ENCODE data around the gene ARIH2. TPM values are rescaled to one million over a fixed set of nuclear protein-coding genes. Genes with fewer than 3 reads are reported as not detected.

ARIH2 gene
- total RNA-seq, 1 donor from 2014 or later: 59.4 TPM

- TF ChIP-seq POLR2A (IDR thresholded peaks at IDR 0.05) (no peak), CTCF (IDR thresholded peaks at IDR 0.05) (no peak), POLR2AphosphoS5 (IDR thresholded peaks at IDR 0.05; ENCODE audit: insufficient read depth in 1 of 2, low read depth in 1 of 2) (no peak)
- no peaks in the 10 kb centered on the region for H3K27me3 ChIP-seq
- intact Hi-C loops (cut with DNase I): no loop called here
- DNase-seq (ENCODE audit: extremely low spot score in 2 of 2): no peak
- peaks cover 0 to 9% of the 10 kb centered on the region in 2 donors for H3K36me3 ChIP-seq
- H3K4me3 ChIP-seq: no peak overlapping the region
- no peaks in the 10 kb centered on the region for H3K9me3 ChIP-seq
- no peaks in the 10 kb centered on the region for H3K4me1 ChIP-seq
- H3K27ac ChIP-seq: no peak overlapping the region
Observed at GRCh38 chr3:48997714-48998637, 79.3 kb downstream of the ARIH2 start.

- Histone ChIP-seq H3K27me3 (no peaks in the 10 kb centered on the region), H3K27ac (no peak overlapping the region), H3K36me3 (peaks cover 0 to 9% of the 10 kb centered on the region in 2 donors), H3K9me3 (no peaks in the 10 kb centered on the region), H3K4me3 (no peak overlapping the region), H3K4me1 (no peaks in the 10 kb centered on the region)
- no peak for TF ChIP-seq POLR2A (IDR thresholded peaks at IDR 0.05)
- TF ChIP-seq CTCF (IDR thresholded peaks at IDR 0.05): no peak
- TF ChIP-seq POLR2AphosphoS5 (IDR thresholded peaks at IDR 0.05; ENCODE audit: insufficient read depth in 1 of 2, low read depth in 1 of 2): no peak
- intact Hi-C loops (cut with DNase I): no loop called here
- DNase-seq (ENCODE audit: extremely low spot score in 2 of 2): no peak
Observed at GRCh38 chr3:48999085-48999858, 80.6 kb downstream of the ARIH2 start.

GRCh38 chr3:49001155-49001554 is 82.5 kb downstream of the ARIH2 start:
- Histone ChIP-seq H3K9me3 (no peaks in the 10 kb centered on the region), H3K4me1 (peaks cover 2% of the 10 kb centered on the region), H3K27me3 (no peaks in the 10 kb centered on the region), H3K4me3 (no peak overlapping the region), H3K27ac (no peak overlapping the region), H3K36me3 (peaks cover 0 to 9% of the 10 kb centered on the region in 2 donors)
- TF ChIP-seq CTCF (IDR thresholded peaks at IDR 0.05): no peak
- TF ChIP-seq POLR2A (IDR thresholded peaks at IDR 0.05): no peak
- no peak for TF ChIP-seq POLR2AphosphoS5 (IDR thresholded peaks at IDR 0.05; ENCODE audit: insufficient read depth in 1 of 2, low read depth in 1 of 2)
- no peak for DNase-seq (ENCODE audit: extremely low spot score in 2 of 2)
- intact Hi-C loops (cut with DNase I): no loop called here

- Histone ChIP-seq H3K27ac (no peak overlapping the region), H3K27me3 (no peaks in the 10 kb centered on the region), H3K4me3 (no peak overlapping the region), H3K9me3 (no peaks in the 10 kb centered on the region), H3K4me1 (peaks cover 18% of the 10 kb centered on the region), H3K36me3 (no peaks in the 10 kb centered on the region)
- DNase-seq (ENCODE audit: extremely low spot score in 2 of 2): no peak
- TF ChIP-seq CTCF (IDR thresholded peaks at IDR 0.05) (no peak), POLR2AphosphoS5 (IDR thresholded peaks at IDR 0.05; ENCODE audit: insufficient read depth in 1 of 2, low read depth in 1 of 2) (no peak), POLR2A (IDR thresholded peaks at IDR 0.05) (no peak)
- intact Hi-C loops (cut with DNase I): loop anchor here (5.0 kb wide), 1 partner anchor 88 kb away; the partner anchor contains the start of gene QRICH1
Observed at GRCh38 chr3:49004352-49005302, 86.0 kb downstream of the ARIH2 start.
